GM18511 (cell line): ENCODE results near the gene AFP.

Experiments
- ATAC-seq: cut with Tn5 transposase; IDR thresholded peaks from one replicate; pipeline ENCODE4 v1.9.1; 2021; ENCODE audit warnings: mild to moderate bottlenecking, moderate library complexity; ENCODE audit not compliant: unreplicated experiment

Gene AFP

DNA sequence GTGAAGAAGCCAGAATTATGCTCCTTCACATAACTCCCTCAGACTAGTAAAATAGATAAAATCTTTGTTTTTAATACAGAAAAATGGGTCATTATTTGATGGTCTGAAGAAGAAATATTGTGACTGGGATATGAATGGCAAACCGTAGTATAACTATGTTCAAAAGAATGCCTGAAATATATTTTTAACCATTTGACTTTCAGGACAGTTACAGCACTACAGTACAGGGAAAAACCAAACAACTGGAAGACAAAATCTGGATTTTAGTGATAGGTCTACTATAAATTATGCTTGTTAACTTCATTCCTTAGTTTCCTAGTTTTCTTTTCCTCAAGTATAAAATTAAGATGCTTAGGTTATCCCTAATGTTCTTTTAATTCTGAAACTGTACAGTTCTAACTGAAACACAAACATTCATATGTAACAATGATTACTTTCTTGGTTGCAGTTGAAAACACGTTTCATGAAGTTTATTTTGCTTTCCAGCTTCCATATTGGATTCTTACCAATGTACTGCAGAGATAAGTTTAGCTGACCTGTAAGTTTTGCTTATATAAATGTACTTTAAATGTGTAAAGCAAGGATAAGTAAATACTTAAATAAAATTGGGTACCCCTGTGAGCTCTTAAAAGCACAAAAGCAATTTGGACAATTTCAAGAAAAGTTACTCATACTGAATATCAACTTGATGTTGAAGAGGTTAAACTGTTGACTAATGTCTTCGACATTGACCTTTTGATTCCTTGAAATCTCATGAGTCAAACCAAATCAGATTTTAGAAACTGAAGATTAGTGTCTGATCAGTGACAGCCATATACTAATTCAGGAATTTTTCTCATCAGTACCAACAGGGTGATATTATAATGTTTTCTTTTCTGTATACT lies 895 bp downstream of the AFP start:
- ATAC-seq: no peak

DNA sequence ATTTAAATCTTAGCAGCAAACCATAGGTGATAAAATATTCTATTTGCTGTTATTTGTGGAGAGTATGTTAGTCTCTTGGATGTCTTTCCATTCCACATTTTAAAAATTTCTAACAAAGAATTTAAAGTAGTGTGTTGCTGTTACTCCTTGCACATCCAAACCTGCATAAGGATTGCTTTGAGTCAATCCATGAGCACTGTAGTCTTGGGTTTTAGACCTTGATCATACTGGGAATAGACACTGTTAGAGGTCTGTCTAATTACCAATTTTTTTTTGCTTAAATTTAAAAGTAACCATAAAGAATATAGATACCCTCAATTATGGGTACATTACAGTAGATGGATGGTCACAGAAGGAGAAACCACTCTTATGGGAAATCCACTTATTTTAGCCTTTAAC lies 1.5 kb downstream of the AFP start:
- ATAC-seq: no peak

DNA sequence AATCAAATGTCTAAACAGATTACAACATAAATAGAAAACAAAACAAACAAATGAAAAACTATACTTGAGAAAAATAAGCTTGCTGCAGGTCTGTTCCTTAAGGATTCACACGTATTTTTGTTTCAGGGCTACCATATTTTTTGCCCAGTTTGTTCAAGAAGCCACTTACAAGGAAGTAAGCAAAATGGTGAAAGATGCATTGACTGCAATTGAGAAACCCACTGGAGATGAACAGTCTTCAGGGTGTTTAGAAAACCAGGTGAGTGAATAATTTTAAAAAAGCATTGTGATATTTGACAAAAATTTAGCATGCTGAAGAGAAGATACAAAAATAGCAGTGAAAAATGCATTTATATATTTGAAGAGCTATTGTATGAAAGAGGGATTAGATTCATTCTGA lies 2.0 kb downstream of the AFP start:
- ATAC-seq: no peak

DNA sequence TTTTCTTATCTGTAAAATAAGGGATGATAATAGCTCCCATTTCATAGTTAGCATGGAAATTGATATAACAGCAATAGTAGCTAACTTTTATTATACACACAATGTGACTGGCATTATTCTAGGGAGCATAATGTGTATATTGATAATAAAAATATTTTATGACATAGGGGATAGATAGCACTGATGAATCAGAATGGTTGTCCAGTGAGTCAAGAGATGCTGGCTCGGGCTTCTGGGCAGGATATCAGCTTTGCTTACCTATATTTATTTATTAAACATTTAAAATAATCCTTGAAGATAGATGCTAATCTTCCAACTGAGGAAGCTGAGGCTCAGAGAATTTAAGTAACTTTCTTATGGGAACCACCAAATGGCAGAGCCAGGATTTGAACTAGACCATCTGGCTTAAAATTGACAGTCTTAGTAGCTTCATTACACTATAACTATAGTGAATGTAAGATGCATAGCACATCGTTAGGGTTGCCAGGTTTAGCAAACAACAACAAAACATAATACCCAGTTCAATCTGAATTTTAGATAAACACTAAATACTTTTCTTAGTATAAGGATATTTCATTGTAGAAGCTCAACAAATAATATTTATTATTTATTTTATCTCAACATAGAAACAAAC lies 2.7 kb downstream of the AFP start:
- ATAC-seq: no peak

DNA sequence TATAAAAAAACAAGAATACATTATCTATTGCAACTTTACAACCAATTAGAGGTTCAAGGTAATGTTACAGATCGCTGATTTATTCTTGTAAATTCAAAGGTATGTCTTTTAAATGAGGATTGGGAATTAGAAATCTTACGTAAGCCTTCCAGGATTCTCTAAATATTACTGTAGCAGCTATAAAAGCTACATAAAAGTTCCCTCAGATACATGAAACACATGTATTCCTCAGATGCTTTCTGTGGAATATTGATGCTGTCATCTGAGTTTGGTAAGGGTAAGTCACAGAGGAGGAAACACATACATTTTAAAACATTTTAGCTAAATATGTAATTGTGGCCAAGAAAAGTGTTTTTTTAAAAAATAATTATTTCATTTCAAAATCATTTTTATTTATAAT lies 3.4 kb downstream of the AFP start:
- ATAC-seq: no peak

DNA sequence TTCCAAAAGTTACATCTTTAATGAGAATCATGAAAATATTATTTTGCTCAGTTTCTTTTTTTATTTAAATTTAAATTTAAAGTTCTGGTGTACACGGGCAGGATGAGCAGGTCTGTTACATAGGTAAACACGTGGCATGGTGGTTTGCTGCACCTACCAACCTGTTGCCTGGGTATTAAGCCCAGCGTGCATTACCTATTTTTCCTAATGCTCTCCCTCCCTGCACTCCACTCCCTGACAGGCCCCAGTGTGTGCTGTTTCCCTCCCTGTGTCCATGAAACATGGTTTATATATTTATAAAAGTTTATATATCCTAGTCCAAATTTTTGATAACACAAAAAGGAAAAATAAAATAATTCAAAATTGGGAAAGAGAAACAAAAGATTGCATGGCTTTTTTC lies 4.0 kb downstream of the AFP start:
- ATAC-seq: no peak

DNA sequence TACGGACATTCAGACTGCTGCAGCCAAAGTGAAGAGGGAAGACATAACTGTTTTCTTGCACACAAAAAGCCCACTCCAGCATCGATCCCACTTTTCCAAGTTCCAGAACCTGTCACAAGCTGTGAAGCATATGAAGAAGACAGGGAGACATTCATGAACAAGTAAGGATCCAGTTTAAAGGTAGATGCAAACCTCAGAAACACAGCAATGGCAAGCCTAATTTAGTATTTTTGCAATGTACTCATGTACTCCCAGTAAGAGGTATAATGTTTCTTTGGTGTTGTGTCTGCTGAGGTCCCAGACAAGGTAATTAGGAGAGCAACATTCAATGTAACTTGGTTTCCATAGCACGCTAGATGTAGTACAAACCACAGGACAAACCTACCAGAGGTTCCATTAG lies 4.6 kb downstream of the AFP start:
- no peak for ATAC-seq

DNA sequence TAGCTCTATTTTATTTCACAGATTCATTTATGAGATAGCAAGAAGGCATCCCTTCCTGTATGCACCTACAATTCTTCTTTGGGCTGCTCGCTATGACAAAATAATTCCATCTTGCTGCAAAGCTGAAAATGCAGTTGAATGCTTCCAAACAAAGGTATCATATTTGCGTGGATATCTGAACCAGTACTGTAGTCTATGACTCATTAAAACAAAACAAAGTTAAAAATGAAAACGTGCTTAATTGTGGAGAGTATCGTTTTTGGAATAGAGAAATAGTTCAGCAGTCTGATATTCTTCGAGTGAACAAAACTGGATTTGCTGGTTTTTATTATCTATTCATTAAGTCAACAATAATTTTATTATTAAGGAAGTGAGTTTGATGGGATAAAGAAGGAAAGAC lies 6.3 kb downstream of the AFP start:
- ATAC-seq: no peak

DNA sequence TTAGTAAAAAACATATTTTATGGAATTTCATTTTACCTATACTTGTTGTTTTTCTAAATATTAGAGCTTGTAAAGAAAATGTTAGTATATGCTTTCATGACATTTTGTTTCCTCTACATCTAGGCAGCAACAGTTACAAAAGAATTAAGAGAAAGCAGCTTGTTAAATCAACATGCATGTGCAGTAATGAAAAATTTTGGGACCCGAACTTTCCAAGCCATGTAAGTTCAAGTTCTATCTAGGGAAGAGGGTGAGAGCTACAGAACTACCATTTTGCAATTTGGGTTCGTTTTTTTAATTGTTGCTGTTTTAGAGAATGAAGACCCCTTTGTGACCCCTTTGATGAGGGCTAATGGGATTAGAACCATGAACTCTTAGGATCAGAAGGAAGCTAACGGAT lies 7.2 kb downstream of the AFP start:
- ATAC-seq: no peak

DNA sequence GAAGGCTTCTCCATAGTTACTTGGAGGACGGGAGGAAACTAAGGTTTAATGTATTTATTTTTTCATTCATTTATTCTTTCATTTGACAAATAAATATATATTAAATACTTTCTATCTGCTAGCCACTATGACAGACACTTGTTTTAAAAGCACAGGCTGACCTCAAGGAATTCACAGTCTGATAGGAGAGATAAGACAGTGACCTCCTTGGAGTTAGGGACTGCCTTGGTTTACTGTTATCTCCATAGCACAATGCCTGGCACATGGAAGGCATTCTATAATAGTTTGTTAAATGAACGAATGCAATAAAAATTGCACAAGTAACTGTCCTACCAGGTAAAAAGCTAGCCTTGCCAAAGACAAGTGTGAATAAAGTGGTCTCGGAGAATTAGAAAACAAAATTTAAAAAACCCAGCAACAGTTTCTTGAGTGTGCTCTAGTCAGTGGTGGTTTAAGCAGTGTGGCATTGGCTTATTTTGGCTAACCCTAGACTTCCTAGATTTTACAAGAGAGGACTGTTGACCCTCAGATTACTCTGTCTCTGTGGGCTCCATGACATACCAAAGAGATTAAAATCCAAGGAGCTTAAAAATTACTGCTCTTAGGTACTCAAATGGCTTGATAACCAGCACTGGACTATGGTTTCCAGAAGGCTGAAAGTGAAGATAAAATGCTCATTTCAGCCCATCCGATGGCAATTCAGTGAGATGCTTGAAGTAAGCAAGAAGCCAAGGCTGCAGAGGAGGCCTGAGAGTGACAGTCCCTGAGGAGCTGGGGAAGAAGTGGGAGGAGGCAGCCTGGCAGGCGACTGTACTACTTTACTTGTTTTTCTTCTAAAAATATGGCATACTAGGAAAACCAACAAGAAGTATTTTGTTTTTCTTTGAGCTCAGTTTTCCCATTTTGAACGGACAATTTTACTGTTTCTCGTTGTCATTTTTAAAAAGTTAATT lies 9.6 kb downstream of the AFP start:
- no peak for ATAC-seq

DNA sequence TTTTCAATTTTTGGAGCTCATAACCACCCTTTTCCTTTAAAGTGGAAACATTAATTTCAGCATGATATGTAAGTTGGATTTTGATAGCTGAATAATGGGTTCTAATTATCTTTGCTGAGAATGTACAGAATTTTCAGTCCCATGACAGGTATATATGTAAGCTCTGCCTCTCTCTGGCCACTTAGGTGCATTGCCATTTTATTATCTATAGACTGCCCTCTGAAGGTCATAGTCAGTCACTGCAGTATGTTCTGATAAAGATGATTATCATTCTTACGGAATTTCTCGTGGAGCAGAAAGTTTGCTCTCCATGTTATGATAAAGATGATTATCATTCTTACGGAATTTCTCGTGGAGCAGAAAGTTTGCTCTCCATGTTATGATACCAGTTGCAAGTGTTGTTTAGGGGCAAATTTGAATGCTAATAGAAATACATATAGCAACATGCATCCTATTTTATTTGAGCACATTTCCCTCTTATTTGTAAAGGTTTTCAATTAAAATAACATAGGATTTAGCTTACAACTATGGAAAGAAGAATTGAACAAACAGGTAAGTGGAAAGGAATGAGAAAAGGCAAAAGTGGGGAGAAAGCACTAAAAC lies 10.4 kb downstream of the AFP start:
- peak; percentile 100 for ATAC-seq

DNA sequence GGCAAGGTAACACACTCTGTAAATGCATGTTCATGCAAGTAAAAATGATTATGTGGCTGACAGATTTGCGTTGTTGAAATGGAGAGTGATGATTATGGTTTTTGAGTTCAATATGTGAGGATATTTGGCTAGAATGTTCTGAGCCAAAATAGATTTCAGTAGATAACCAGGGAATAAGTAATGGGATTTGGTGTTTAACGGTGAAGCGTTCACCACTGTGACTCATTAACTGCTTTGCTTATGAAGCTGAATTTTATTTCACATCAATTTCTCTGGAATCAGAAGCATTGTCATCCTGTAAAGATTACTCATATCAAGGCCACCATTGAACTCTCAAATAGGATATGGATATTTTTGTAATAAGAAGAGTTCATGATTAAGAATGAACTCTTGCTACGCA lies 11.7 kb downstream of the AFP start:
- no peak for ATAC-seq

DNA sequence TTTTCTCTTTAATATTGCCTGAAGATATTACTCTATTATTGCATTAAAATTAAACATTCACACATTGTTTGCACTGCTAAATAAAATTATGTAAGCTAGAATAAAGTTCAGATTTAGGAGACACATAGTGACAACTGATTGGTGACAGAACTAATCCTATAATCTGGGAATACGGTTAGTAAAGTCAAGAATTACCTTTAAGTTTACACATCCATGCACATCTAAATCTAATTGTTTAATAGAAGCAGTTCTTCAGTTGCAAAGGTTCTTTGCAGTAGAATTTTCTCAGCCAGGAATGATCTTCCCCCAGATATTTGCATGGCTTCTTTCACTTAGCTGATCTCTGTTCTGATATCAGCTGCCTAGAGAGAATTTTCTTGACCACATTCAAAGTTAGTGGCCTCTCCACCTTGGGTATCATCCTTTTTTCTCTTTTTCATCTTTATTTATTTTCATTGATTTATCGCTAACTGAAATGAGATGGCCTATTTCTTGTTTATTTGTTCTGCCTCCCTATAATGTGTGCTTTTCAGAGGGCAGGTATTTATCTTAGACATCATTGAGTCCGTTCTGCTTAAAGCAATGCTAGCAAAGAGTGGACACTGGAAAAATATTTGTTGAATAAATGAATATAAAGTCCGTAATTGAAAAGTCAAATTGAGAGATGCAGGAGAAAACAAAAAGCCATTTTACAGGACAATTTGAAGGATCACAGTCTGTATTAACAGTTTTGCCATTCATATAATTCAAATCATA lies 12.6 kb downstream of the AFP start:
- ATAC-seq: no peak

DNA sequence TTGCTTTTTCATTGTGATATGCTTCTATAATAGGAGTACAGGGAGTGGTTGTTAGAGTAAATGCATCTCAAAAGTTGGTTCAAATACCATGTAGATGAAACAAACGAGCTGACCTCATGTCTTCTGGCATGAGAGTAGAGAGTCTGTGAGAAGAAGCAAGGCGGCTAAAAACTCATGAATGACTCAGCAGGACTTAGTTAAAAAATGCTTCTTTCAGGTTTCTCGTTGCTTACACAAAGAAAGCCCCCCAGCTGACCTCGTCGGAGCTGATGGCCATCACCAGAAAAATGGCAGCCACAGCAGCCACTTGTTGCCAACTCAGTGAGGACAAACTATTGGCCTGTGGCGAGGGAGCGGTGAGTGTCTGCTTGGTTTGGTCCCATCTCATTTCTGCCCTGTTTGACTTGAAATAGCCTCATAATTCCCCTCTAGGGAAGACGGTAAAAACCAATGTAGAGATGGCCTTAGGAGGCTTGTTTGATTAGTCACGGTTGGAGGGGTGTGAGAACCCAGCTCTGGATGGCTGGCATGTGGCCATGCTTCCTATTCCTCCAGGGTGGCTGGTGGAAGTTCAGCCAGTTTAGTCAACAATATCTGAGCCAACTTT lies 14.5 kb downstream of the AFP start:
- ATAC-seq: no peak

DNA sequence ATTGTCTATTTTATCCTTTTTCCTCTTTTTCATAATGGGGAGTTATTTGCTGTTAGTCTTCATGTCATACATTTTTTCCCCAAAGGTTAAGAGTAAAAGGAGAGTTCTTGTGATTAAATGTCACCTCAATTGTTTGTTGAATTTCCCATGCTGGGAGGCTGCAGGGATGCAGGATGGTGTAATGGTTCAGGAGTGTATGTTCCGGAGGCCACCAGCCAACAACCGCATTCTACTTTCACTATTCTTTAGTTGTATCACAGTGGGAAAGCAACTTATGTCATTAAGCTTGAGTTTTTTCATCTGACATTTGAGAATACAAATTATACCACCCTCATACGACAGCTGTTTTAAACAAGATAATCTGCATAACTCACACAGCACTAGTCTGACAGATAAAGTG lies 15.4 kb downstream of the AFP start:
- no peak for ATAC-seq

DNA sequence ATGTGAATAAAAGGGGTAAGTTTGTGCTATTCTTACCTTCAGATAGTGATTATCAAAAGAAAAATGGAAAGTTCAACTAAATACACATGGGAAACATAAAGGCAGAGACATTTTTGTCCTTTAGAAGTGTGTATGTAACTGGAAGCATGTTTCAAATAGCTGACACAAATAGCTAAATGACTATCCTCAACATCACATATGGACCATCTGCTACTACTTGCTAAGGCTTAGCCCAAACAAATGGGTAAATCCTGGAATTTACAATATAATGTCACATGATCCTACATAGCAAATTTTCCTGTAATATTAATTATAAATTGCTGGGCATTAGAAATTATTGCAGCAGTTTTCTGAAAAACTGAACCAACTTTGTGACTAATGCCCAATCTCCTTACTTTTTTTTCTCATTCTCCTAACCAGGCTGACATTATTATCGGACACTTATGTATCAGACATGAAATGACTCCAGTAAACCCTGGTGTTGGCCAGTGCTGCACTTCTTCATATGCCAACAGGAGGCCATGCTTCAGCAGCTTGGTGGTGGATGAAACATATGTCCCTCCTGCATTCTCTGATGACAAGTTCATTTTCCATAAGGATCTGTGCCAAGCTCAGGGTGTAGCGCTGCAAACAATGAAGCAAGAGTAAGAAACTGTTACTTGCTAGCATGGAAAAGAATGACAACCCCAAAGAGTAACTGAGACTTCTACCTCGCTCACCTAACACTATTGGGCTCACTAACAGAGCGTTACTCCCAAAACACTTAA lies 16.1 kb downstream of the AFP start:
- ATAC-seq: no peak

DNA sequence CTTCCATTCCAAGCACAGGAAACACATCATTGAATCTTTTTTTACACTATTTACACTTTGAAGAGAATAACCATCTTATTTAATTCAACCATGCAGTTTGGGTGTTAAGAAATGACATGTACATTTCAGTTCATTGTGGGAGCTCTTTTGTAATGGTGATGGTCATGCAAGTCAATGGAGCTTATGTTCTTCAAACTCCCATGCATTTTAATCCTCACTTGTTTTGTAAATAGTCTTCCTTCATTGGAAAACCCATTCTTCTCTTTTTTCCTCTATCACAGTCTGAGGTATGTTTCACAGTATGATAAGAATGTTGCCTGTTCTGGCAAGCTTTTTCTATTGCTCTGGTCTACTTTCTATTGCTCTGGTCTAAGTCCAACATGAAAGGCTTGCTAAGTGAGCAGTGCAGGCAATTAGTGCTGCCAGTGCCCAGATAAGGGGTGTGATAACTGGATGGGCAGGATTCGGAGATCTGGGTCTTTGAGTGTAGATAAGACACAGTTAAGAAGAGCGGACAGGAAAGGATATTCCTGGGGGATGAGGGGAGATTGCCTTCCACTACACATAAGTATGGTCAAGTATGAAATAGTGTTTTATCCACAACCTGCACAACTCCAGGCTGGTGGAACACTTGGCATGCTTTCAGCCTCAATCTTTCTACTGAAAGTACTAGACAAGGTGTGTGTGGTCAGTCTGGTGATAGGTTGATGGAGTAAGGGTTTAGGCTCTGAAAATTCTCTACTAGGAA lies 17.1 kb downstream of the AFP start:
- no peak for ATAC-seq

DNA sequence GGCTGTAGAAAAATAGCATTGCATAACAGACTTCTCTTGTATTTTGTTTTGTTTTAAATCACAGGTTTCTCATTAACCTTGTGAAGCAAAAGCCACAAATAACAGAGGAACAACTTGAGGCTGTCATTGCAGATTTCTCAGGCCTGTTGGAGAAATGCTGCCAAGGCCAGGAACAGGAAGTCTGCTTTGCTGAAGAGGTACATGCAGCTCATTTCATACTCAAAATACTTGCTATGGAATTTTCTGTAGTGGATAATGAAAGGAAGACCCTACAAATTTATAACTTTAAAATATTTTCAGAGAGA lies 17.6 kb downstream of the AFP start:
- ATAC-seq: no peak

DNA sequence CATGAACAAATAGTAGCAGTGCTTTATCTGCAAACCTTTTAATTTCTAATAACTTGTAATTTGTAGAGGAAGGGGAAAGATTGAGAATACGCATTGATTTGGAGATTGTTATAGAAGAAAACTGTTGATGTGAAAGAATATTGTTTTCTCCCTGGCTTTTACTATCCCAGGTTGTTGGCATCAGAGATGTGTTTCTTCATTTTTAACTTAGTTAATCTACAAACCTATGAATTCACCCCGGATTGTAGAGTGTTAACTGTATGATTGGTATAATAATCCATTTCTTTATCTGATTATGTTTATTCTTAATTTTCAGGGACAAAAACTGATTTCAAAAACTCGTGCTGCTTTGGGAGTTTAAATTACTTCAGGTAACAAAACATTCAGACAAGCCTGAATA lies 18.9 kb downstream of the AFP start:
- ATAC-seq: no peak
